Measurements from ENCODE around the gene CYP24A1.

The CYP24A1 gene

DNA sequence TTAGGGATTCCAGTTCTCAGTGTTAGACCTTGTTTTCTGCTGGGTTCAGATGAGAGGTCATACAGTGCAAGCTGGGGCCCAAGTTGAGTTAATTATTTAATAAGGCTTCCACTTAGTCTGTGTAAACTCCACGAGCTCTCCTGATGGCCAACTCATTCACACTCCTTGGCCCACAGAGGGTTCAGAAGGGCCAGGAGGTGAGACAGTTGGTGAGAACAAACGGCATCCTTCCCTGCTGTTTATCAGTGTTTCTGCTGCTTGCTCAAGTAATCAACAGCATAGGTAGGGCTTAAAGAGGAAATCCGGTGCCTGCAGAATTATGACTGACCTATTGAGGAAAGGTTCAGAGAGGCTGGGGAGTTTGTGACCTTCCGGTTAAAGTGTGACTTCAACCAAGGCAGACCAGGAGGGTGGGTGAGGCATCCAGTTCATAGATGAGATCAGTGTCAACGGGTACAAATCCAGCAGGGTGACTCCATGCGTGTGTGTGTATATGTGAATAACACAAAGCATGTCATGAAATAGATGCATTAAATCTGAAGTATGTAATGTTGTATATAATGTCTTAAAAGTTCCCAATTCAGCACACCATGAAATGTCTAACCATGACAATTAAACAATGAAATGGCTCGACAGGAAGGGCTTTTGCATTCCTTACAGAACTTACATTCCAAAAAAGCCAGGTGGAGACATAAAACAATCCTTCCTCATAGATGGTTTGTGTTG, 66.0 kb downstream of the CYP24A1 start:
- Histone ChIP-seq H3K27me3 (ENCODE audit: control insufficient read depth, insufficient read depth, low read length) (no peaks in the 10 kb centered on the region), H3K9ac (ENCODE audit: low read depth, low read length) (no peak overlapping the region), H3K36me3 (ENCODE audit: control insufficient read depth, insufficient read depth, low read length) (no peaks in the 10 kb centered on the region), H3K27ac (ENCODE audit: low read depth, low read length) (no peak overlapping the region), H3K4me1 (ENCODE audit: control insufficient read depth, insufficient read depth, low read length) (0 out of 2 replicates have a peak, but pooled peaks cover 4% of the 10 kb centered on the region), H3K4me3 (ENCODE audit: low read depth, low read length) (no peak overlapping the region), H3K9me3 (ENCODE audit: control insufficient read depth, insufficient read depth, low read length) (no peaks in the 10 kb centered on the region)

- H3K9ac ChIP-seq (ENCODE audit: low read depth, low read length), result no peak overlapping the region
- no peaks in the 10 kb centered on the region for H3K36me3 ChIP-seq (ENCODE audit: control insufficient read depth, insufficient read depth, low read length)
- H3K4me1 ChIP-seq (ENCODE audit: control insufficient read depth, insufficient read depth, low read length), result 0 out of 2 replicates have a peak, but pooled peaks cover 4% of the 10 kb centered on the region
- no peak overlapping the region for H3K27ac ChIP-seq (ENCODE audit: low read depth, low read length)
- no peaks in the 10 kb centered on the region for H3K27me3 ChIP-seq (ENCODE audit: control insufficient read depth, insufficient read depth, low read length)
- H3K4me3 ChIP-seq (ENCODE audit: low read depth, low read length), result no peak overlapping the region
- no peaks in the 10 kb centered on the region for H3K9me3 ChIP-seq (ENCODE audit: control insufficient read depth, insufficient read depth, low read length)
Measured at GRCh38 chr20:54107181-54107580, 66.6 kb downstream of the CYP24A1 start.

DNA sequence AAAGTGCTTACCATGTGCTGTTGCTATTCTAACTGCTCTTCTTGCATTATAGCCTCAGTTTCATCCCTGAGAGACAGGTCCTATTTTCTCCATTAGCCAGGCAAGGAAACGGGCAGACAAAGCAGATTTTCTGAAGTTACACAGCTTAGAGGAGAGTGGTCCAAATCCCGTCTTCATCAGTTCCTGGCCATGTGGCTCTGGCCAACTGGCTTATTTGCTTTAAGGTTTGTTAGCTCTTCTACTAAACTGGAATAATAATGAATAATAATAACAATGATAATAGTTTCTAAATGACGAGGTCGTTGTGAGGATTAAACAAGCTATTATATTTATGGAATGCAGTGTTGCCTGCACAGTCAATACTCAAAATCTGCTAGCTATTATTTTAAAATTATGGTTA, 67.6 kb downstream of the CYP24A1 start:
- H3K27ac ChIP-seq (ENCODE audit: low read depth, low read length), result no peak overlapping the region
- H3K9me3 ChIP-seq (ENCODE audit: control insufficient read depth, insufficient read depth, low read length), result no peaks in the 10 kb centered on the region
- no peak overlapping the region for H3K4me3 ChIP-seq (ENCODE audit: low read depth, low read length)
- H3K4me1 ChIP-seq (ENCODE audit: control insufficient read depth, insufficient read depth, low read length), result 0 out of 2 replicates have a peak, but pooled peaks cover 4% of the 10 kb centered on the region
- no peaks in the 10 kb centered on the region for H3K36me3 ChIP-seq (ENCODE audit: control insufficient read depth, insufficient read depth, low read length)
- no peak overlapping the region for H3K9ac ChIP-seq (ENCODE audit: low read depth, low read length)
- no peaks in the 10 kb centered on the region for H3K27me3 ChIP-seq (ENCODE audit: control insufficient read depth, insufficient read depth, low read length)

- H3K27ac ChIP-seq (ENCODE audit: low read depth, low read length), result no peak overlapping the region
- no peaks in the 10 kb centered on the region for H3K27me3 ChIP-seq (ENCODE audit: control insufficient read depth, insufficient read depth, low read length)
- no peak overlapping the region for H3K4me3 ChIP-seq (ENCODE audit: low read depth, low read length)
- H3K9ac ChIP-seq (ENCODE audit: low read depth, low read length), result no peak overlapping the region
- no peaks in the 10 kb centered on the region for H3K36me3 ChIP-seq (ENCODE audit: control insufficient read depth, insufficient read depth, low read length)
- H3K9me3 ChIP-seq (ENCODE audit: control insufficient read depth, insufficient read depth, low read length), result no peaks in the 10 kb centered on the region
- 0 out of 2 replicates have a peak, but pooled peaks cover 4% of the 10 kb centered on the region for H3K4me1 ChIP-seq (ENCODE audit: control insufficient read depth, insufficient read depth, low read length)
Measured at GRCh38 chr20:54105653-54106052, 68.1 kb downstream of the CYP24A1 start.

DNA sequence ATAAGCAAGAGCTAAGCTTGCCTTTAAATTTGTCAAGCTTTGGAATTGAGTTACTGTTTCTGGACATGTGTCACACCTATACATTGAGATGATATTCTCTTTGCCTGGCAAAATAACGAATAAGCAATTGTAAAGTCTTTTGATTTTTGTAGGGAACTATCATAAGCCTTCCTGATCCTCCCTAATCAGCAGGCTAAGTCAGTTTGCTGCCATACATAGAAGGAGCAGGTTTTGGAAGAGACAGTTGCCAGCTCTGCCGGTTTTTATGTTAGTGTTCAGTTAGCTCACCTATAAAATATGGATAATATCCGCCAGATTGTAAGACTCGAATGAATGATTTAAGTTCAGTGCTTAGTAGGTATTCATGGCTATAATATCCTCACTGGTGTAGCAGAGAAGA, 69.0 kb downstream of the CYP24A1 start:
- 0 out of 2 replicates have a peak, but pooled peaks cover 4% of the 10 kb centered on the region for H3K4me1 ChIP-seq (ENCODE audit: control insufficient read depth, insufficient read depth, low read length)

DNA sequence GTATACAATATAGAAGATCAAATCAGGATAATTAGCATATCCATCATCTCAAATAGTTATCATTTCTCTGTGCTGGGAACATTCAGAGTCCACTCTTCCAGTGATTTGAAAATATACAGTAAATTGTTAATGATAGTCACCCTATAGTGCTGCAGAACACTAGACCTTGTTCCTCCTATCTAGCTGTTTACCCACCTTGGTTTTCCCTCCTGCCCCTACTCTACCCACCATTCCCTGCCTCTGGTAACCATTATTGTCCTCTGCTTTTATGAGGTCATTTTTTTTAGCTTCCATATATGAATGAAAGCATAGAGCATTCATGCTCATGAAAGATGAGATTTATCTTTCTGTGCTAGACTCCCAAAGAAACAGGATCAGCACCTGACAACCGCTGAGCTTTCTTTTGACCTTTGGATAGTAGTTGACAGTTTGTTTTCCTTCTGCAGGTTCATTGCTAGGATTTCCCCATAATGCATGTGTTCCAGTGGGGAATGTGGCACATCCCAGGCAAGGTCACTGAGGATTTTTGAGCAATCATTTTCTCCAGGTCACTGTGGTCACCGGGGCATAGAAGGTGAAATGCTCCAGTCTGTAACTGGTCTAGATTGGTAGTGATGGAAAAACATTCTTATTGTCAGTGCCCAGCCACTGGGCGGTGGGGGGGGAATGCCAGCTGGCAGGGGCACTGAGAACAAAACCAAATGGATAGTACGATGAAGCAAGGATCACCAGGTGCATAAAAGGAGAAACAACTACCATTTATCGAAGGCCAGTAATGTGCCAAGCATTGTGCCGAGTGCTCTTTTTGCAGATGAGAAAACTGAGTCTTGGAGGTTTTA, 69.8 kb downstream of the CYP24A1 start:
- H3K4me3 ChIP-seq (ENCODE audit: low read depth, low read length), result no peak overlapping the region

More for the DNA sequence above, 69.0 kb downstream of the CYP24A1 start:
- Histone ChIP-seq H3K4me3 (ENCODE audit: low read depth, low read length) (no peak overlapping the region), H3K27ac (ENCODE audit: low read depth, low read length) (no peak overlapping the region), H3K9ac (ENCODE audit: low read depth, low read length) (no peak overlapping the region), H3K9me3 (ENCODE audit: control insufficient read depth, insufficient read depth, low read length) (no peaks in the 10 kb centered on the region), H3K36me3 (ENCODE audit: control insufficient read depth, insufficient read depth, low read length) (no peaks in the 10 kb centered on the region), H3K27me3 (ENCODE audit: control insufficient read depth, insufficient read depth, low read length) (no peaks in the 10 kb centered on the region)

More for the DNA sequence above, 69.8 kb downstream of the CYP24A1 start:
- no peaks in the 10 kb centered on the region for H3K27me3 ChIP-seq (ENCODE audit: control insufficient read depth, insufficient read depth, low read length)
- no peaks in the 10 kb centered on the region for H3K9me3 ChIP-seq (ENCODE audit: control insufficient read depth, insufficient read depth, low read length)
- H3K4me1 ChIP-seq (ENCODE audit: control insufficient read depth, insufficient read depth, low read length), result 0 out of 2 replicates have a peak, but pooled peaks cover 4% of the 10 kb centered on the region
- H3K9ac ChIP-seq (ENCODE audit: low read depth, low read length), result no peak overlapping the region
- H3K36me3 ChIP-seq (ENCODE audit: control insufficient read depth, insufficient read depth, low read length), result no peaks in the 10 kb centered on the region
- no peak overlapping the region for H3K27ac ChIP-seq (ENCODE audit: low read depth, low read length)
